ENCODE measurements around the gene GPR108.

Gene GPR108

GRCh38 chr19:6761053-6761676 is 23.8 kb upstream of the GPR108 start:
- ATAC-seq = peak; percentile 72
- no peak for TF ChIP-seq PPARA (CRISPR knock-in tag; IDR thresholded peaks at IDR 0.05; ENCODE audit: borderline replicate concordance)

DNA sequence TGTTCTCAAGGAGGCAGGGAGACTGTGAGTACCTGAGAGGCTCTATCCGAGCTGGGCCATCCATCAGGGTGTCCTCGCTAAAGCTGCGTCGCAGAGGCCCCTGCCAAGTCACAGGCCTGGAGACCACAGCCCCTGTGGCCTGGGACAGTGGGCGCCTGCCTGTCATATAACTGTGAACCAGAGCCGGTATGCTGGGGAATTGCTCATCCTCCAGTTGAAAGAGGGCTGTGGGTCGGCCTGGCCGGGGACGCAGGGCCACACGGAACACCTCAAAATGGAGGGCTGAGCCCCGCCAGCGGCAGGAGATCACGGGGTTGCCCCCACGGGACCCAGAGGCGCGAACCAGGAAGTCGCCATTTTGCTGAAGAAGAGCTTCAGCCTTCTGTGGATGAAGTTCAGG is 23.2 kb upstream of the GPR108 start:
- no peak for ATAC-seq
- TF ChIP-seq ISL1 (CRISPR knock-in tag; IDR thresholded peaks at IDR 0.05) = no peak
- TF ChIP-seq, protein P1, sequence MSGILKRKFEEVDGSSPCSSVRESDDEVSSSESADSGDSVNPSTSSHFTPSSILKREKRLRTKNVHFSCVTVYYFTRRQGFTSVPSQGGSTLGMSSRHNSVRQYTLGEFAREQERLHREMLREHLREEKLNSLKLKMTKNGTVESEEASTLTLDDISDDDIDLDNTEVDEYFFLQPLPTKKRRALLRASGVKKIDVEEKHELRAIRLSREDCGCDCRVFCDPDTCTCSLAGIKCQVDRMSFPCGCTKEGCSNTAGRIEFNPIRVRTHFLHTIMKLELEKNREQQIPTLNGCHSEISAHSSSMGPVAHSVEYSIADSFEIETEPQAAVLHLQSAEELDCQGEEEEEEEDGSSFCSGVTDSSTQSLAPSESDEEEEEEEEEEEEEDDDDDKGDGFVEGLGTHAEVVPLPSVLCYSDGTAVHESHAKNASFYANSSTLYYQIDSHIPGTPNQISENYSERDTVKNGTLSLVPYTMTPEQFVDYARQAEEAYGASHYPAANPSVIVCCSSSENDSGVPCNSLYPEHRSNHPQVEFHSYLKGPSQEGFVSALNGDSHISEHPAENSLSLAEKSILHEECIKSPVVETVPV (CRISPR knock-in tag; IDR thresholded peaks at IDR 0.05) = no peak

- TF ChIP-seq CSDC2 (CRISPR knock-in tag; IDR thresholded peaks at IDR 0.05) = no peak
- TF ChIP-seq PATZ1 (CRISPR knock-in tag; IDR thresholded peaks at IDR 0.05; ENCODE audit: borderline replicate concordance) = no peak
- TF ChIP-seq ZC3H10 (CRISPR knock-in tag; IDR thresholded peaks at IDR 0.05) = no peak
- ATAC-seq = no peak
These were observed 17.5 kb upstream of the GPR108 start for GRCh38 chr19:6754653-6755463.

DNA sequence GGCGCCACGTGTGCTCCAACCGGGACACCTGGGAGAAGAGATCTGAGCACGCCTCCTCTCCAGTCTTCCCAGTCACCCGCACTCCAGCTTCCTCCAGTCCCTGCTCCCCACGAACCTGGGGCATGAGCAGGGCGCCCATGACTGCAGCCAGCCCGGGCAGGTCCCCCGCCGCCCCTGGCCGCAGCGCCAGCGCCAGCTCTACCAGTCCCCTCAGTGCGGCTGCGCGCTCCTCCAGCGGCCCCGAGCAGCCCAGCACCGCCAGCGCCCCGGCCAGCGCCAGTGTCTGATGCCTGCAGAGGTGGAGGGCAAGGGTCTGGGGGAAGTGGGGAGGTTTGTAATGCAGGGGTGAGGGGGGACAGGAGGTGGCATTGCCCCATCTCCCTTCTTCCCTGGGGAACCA is 16.8 kb upstream of the GPR108 start:
- no peak for TF ChIP-seq ESRRG (CRISPR knock-in tag; IDR thresholded peaks at IDR 0.05)
- no peak for TF ChIP-seq ZFP30 (CRISPR knock-in tag; IDR thresholded peaks at IDR 0.05)
- no peak for TF ChIP-seq PPARA (CRISPR knock-in tag; IDR thresholded peaks at IDR 0.05; ENCODE audit: borderline replicate concordance)
- no peak for TF ChIP-seq ZNF565 (CRISPR knock-in tag; conservative IDR thresholded peaks at IDR 0.05; ENCODE audit: low read depth)
- TF ChIP-seq TCF4 (CRISPR knock-in tag; IDR thresholded peaks at IDR 0.05; ENCODE audit: borderline replicate concordance) = no peak
- ATAC-seq = no peak

DNA sequence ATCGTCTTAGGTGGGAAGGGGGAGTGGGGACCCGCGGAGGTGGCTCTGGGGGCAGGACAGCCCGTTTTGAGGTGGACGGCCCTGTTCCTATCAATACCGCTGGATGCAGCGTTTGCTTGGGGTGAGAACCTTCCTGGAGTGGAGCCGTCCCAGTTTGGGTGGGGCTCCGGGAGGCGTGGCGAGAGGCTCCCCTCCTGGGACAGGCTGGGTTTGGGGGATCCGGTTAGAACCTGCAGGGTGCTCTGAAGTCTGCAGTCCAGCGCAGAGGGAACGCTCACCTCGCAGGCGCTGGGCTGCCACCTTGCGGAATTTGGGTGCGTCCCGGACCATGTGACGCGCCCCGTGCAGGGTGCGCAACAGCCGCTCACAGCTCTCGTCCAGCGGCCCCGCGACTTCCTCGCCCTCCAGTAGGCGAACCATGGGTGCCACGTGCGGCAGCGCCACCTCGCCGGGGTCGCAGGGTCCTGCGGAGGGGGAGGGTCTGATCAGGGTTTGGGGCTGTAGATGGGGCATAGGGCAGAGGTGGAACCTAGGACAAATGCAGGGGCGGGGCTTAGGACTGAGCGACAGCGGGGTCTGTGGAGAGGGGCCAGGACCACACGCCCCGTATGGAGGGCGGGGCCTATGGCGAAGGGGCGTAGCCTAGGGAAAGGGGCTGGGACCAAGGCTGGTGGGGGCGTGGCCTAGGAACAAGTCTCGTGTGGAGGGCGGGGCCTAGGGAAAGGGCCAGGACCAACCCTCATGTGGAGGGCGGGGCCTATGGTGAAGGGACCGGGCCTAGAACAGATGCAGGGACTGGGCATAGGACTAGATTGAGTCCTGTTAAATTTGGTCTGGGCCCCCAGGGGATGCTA is 16.0 kb upstream of the GPR108 start:
- TF ChIP-seq CREB5 (CRISPR knock-in tag; IDR thresholded peaks at IDR 0.05; ENCODE audit: low read depth) = no peak
- ATAC-seq = peak; percentile 88

DNA sequence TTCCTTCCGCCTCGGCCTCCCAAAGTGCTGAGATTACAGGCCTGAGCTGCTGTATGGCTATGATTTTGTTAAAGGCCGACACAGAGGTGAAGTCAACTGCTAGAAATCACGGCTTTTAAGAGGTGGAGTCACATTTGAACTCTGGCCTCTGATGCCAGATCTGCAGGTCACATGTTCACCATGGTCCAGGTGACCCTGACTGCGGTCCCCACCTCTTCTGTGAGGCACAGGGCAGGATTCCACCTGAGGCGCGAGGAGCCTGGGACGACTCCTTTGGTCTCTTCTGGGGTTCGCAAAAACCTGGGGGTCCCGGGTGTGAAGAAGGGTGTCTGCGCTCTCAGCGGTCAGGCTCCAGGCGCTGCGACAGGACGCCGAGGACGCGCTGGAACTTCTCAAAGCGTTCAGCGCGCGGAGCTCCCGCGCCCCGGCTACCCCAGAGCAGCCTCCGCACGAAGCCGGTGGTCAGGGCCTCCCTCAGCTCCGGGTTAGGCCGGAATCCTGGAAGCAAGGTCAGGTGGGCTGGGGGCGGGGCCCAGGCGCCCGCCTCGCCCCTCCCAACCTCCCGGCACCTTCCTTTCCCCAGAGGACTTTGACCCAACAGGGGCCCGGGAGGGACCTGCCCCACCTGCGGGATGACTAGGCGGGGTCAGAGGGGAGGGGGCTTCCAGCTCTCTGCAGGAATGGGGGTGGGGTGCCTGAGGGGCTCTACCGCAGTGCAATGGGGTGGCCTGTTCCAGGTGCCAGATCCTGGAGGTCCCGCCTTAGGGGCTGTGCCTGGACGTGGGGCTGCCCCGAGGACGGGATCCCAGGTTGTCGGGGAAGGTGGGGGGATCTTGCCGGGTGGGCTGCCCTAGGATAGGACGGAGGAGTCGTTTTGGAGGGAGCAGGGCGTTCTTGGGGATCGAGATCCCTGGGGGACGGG is 15.1 kb upstream of the GPR108 start:
- no peak for ATAC-seq
- TF ChIP-seq, protein P2, sequence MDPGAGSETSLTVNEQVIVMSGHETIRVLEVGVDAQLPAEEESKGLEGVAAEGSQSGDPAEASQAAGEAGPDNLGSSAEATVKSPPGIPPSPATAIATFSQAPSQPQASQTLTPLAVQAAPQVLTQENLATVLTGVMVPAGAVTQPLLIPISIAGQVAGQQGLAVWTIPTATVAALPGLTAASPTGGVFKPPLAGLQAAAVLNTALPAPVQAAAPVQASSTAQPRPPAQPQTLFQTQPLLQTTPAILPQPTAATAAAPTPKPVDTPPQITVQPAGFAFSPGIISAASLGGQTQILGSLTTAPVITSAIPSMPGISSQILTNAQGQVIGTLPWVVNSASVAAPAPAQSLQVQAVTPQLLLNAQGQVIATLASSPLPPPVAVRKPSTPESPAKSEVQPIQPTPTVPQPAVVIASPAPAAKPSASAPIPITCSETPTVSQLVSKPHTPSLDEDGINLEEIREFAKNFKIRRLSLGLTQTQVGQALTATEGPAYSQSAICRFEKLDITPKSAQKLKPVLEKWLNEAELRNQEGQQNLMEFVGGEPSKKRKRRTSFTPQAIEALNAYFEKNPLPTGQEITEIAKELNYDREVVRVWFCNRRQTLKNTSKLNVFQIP (CRISPR knock-in tag; IDR thresholded peaks at IDR 0.05; ENCODE audit: borderline replicate concordance, low read depth) = no peak
- TF ChIP-seq, protein P1 (CRISPR knock-in tag; IDR thresholded peaks at IDR 0.05) = no peak
- TF ChIP-seq, protein P3, sequence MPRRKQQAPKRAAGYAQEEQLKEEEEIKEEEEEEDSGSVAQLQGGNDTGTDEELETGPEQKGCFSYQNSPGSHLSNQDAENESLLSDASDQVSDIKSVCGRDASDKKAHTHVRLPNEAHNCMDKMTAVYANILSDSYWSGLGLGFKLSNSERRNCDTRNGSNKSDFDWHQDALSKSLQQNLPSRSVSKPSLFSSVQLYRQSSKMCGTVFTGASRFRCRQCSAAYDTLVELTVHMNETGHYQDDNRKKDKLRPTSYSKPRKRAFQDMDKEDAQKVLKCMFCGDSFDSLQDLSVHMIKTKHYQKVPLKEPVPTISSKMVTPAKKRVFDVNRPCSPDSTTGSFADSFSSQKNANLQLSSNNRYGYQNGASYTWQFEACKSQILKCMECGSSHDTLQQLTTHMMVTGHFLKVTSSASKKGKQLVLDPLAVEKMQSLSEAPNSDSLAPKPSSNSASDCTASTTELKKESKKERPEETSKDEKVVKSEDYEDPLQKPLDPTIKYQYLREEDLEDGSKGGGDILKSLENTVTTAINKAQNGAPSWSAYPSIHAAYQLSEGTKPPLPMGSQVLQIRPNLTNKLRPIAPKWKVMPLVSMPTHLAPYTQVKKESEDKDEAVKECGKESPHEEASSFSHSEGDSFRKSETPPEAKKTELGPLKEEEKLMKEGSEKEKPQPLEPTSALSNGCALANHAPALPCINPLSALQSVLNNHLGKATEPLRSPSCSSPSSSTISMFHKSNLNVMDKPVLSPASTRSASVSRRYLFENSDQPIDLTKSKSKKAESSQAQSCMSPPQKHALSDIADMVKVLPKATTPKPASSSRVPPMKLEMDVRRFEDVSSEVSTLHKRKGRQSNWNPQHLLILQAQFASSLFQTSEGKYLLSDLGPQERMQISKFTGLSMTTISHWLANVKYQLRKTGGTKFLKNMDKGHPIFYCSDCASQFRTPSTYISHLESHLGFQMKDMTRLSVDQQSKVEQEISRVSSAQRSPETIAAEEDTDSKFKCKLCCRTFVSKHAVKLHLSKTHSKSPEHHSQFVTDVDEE (CRISPR knock-in tag; IDR thresholded peaks at IDR 0.05) = no peak
- TF ChIP-seq ZNF8 (CRISPR knock-in tag; IDR thresholded peaks at IDR 0.05) (no peak), ESRRG (CRISPR knock-in tag; IDR thresholded peaks at IDR 0.05) (no peak), TOX (CRISPR knock-in tag; IDR thresholded peaks at IDR 0.05; ENCODE audit: borderline replicate concordance) (no peak), ZFP30 (CRISPR knock-in tag; IDR thresholded peaks at IDR 0.05) (no peak), TCF4 (CRISPR knock-in tag; IDR thresholded peaks at IDR 0.05; ENCODE audit: borderline replicate concordance) (no peak), SNAI2 (CRISPR knock-in tag; IDR thresholded peaks at IDR 0.05) (no peak), BACH2 (CRISPR knock-in tag; IDR thresholded peaks at IDR 0.05; ENCODE audit: borderline replicate concordance) (no peak)

All from SK-N-SH treated with all-trans-retinoic acid at 6 μM for 48 hours (cell line).